Urinary bladder (tissue), 4 donors: ENCODE results near the gene TIMM21. TPM values are rescaled to one million over a fixed set of nuclear protein-coding genes. Genes with fewer than 3 reads are reported as not detected.
A peak's percentile ranks its signal among the peaks of the same experiment; 100 is the strongest.

Experiments used
- DNase-seq: peaks from one replicate; pipeline ENCODE4 v3.0.0-alpha.2; 2015; ENCODE audit errors: extremely low spot score
- H3K27ac ChIP-seq: one replicate; pipeline ENCODE4 v1.5.1; 2013; ENCODE audit warnings: low read depth, mild to moderate bottlenecking, moderate library complexity
- H3K36me3 ChIP-seq: one replicate; pipeline ENCODE4 v1.6.1; 2013; ENCODE audit warnings: mild to moderate bottlenecking, moderate library complexity; ENCODE audit not compliant: insufficient read depth
- H3K4me1 ChIP-seq: one replicate; pipeline ENCODE4 v1.6.1; 2013; ENCODE audit warnings: mild to moderate bottlenecking, moderate library complexity; ENCODE audit not compliant: insufficient read depth
- H3K4me3 ChIP-seq: one replicate; pipeline ENCODE4 v1.5.1; 2013; ENCODE audit warnings: low read depth, low read length
- WGBS: extraction: QIAGEN DNeasy Blood & Tissue Kit; methylation state at CpG from one replicate; pipeline ENCODE4 v1.1.7; 2013; 5-methylcytosine and 5-hydroxymethylcytosine counted together
- polyA plus RNA-seq: library from polyadenylated mRNA; stranded (reverse); fragments of 200-250 nt; gene quantifications from one replicate; pipeline ENCODE4 v1.2.3, GENCODE V29; 2013
- total RNA-seq: library from RNA; depleted of rRNA; stranded (reverse); fragments of >200 nt; gene quantifications from one replicate; pipeline ENCODE4 v1.2.3, GENCODE V29; 2014
- donor health status: healthy with polysubstance abuse.
- donor health status: healthy.

Gene TIMM21, protein sequence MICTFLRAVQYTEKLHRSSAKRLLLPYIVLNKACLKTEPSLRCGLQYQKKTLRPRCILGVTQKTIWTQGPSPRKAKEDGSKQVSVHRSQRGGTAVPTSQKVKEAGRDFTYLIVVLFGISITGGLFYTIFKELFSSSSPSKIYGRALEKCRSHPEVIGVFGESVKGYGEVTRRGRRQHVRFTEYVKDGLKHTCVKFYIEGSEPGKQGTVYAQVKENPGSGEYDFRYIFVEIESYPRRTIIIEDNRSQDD
- total RNA-seq (26.7 TPM), polyA plus RNA-seq (37.0 TPM)

DNA sequence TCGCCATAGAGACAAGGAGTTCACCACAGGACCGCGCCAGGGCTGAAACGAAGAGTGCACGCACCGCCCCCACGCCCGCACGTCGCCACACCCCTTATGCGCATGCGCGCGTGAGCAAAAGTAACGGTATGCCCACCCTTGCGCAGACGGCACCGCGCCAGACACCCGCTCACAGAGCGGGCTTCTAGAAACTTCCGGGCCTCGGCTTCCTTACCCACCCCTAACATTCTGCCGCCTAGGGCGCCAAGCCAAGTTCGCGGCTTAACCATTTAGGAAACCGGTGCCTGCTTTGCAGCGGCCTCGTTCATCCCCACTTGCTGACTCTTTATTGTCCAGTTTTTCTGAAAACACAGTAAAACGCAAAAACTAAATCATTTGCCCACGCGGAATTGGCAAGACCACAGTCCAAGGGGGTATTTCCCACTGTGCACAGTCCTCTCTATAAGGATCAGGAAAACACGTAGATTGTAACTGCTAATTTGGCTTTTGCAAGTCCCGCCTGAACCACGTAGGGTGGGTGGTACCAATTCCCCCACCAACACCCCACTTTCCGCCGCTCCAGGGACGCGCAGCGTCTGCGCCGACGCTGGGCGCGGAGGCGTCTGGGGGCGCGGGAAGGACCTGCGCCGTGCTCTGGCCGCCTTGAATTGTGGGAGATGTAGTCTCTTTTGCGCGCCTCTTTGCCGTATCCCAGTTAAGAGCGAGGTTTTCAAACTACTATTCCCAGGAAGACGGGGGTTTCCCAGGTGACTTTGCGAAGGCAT is at the start of gene TIMM21, which contains the start of gene FBXO15:
Gene TIMM21 (plus strand): TSS at position 745 of the 764 bp plus-strand sequence. CDS start 286 bp downstream, outside the sequence.
Gene FBXO15 (minus strand): TSS at position 56 of the 764 bp plus-strand sequence. CDS start 49 bp downstream, at position 7.
- Histone ChIP-seq H3K4me3 (peak within 1 kb of the TSS; percentile 61), H3K36me3 (no peaks in the 10 kb centered on the region), H3K27ac (peak within 1 kb of the TSS; percentile 65), H3K4me1 (no peaks in the 10 kb centered on the region)
- WGBS = under 1% methylated on average over 58 of the region's 58 CpGs
- DNase-seq = peak; percentile 92

DNA sequence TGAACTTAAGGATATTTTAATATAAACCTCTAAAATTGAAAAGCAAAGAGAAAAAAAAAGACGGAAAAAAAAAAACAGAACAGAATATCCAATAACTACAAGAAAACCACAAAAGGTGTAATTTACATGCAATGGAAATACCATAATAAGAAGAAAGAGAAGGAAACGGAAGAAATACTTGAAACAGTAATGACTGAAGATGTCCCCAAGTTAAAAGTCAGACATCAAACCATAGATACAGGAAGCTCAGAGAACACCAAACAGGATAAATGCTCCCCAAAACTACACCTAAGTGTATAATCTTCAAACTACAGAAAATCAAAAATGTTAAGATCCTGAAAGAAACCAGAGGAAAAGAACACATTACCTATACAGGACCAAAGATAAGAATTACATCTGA is 39.9 kb upstream of the TIMM21 start:
- Histone ChIP-seq H3K27ac (no peak overlapping the region), H3K4me1 (no peaks in the 10 kb centered on the region), H3K4me3 (no peak overlapping the region), H3K36me3 (no peaks in the 10 kb centered on the region)
- WGBS = 90% methylated on average over 2 of the region's 2 CpGs
- no peak for DNase-seq

DNA sequence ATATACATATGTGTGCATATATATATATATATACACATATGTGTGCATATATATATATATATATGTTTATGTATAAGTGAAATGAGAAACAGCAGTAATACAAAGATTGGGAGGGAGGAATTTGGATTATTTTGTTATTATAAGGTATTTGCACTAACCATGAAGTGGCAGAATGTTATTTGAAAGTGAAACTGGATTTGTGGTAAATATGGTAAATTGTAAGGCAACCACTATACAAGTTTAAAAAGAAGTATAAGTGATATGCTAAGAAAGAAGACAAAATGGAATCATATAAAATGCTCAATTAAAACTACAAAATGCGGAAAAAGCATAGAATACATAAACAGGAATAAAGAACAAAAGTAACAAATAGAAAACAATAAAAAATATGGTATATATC is 38.2 kb upstream of the TIMM21 start:
- 99% methylated on average over 1 of the region's 1 CpG for WGBS
- no peak overlapping the region for H3K4me3 ChIP-seq
- no peak for DNase-seq
- H3K36me3 ChIP-seq = no peaks in the 10 kb centered on the region
- H3K27ac ChIP-seq = no peak overlapping the region
- no peaks in the 10 kb centered on the region for H3K4me1 ChIP-seq

DNA sequence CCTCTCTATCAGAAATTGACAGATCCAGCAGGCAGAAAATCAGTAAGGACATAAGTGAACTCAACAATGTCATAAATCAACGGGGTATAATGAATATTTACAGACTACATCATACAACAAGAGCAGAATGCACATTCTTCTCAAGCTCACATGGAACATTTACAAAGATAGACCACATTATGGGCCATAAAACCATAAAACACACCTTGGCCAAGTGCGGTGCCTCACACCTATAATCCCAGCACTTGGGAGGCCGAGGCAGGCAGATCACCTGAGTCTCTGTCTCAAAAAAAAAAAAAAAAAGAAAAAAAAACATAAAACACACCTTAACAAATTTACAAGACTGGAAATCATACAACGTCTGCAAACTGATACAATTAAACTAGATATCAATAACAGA is 37.3 kb upstream of the TIMM21 start:
- WGBS = 78% methylated on average over 4 of the region's 4 CpGs
- no peaks in the 10 kb centered on the region for H3K4me1 ChIP-seq
- no peak for DNase-seq

DNA sequence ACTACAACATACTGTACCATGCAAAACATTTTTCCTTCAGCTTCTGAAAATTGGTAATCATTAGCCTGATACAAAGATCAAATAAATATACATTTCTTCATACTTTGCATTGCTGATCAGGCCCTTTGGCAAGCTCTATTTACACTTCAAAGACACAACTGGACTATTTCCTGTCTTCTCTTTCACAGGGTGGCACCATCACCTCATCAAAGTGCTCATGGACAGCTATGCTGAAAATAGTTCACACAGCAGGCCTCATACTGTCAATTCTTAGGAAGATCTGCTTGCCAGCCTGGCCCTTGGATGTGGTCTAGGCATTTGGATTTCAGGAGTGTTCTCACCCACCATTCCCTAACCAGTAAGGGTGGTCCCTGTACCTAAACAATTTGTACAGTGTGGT is 34.6 kb upstream of the TIMM21 start:
- H3K36me3 ChIP-seq = no peaks in the 10 kb centered on the region
- H3K4me3 ChIP-seq = no peak overlapping the region
- DNase-seq = no peak
- no peak overlapping the region for H3K27ac ChIP-seq
- H3K4me1 ChIP-seq = no peaks in the 10 kb centered on the region

More for the DNA sequence above, 37.3 kb upstream of the TIMM21 start:
- no peak overlapping the region for H3K27ac ChIP-seq
- H3K4me3 ChIP-seq = no peak overlapping the region
- no peaks in the 10 kb centered on the region for H3K36me3 ChIP-seq

DNA sequence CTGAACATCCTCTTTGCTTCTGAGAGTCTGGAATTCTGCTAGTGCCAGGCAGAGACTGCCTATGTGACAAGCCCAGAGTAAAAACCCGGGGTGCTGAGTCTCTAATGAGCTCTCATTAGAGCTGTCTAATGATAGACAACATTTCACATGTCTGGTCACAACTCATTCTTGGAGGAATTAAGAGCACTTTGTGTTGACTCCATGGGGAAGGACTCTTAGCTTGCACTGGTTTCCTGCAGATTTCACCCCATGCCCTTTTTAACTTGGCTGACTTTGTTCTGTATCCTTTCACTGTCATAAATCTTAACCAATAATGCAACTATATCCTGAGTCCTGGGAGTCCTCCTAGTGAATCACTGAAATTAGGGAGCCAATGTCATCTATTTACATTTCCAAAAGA is 34.2 kb upstream of the TIMM21 start:
- no peak for DNase-seq
- Histone ChIP-seq H3K4me1 (no peaks in the 10 kb centered on the region), H3K4me3 (no peak overlapping the region), H3K36me3 (no peaks in the 10 kb centered on the region), H3K27ac (no peak overlapping the region)
- WGBS = 50% methylated on average over 1 of the region's 1 CpG

DNA sequence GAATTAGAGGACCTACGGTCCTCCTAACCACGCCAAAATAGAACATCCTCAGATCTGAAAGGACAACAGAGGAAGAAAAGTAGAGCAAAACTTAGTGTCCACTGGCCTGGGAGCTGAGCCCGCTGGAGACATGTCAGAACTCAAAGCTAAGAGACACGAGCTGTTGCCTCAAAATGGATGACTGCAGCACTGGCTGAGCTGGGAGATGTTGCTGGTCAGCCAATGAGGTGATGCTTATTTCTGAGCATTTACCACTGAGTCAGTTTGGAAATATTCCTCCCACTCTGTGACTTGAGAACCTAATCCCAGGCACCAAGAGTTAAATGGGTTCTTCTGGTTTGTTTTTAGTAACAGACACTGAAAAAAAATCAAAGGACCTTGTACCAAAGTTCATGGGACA is 33.3 kb upstream of the TIMM21 start:
- H3K4me1 ChIP-seq = no peaks in the 10 kb centered on the region
- H3K27ac ChIP-seq = no peak overlapping the region
- 65% methylated on average over 4 of the region's 4 CpGs for WGBS
- H3K4me3 ChIP-seq = no peak overlapping the region
- no peak for DNase-seq
- no peaks in the 10 kb centered on the region for H3K36me3 ChIP-seq

DNA sequence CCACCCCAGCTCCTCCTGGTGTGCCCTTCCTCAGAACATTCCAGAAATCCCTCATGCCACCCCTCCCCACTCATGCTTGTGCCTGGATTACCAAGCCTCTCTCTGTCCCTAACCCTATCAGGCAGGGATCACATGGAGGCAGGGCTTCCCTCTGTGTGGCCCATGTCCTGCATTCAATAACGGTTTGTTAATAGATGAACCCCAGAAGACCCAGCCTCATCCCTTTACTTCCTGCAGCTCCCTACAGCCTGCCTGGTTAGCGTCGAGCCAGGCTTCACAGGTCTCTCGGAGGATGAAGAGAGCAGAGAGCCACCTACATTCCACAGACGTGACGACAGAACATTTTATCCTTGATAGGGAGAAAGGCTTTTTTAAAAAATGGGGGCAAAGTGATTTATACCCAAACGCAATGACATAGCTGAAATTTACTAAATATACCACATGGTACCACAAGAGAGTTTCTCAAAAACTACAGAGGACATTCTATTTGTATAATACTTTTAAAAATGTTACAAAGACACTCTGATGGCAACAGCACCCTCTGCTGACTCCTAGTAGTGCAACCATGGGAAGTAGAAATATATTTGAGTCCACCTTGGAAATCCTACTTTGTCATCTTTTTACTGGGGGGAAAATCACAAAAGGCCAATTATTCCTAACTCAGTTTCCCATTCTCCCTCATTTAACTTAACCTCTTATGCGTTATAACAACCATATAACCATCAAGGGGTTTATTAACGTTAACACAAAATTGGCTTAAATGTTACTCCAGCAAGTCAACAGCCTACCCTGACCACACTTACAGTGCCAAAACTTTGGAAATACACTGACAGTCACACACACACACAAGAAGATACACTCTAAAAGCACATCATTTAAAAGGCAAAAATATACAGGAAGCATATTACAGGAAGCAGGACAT is 31.4 kb upstream of the TIMM21 start:
- 23% methylated on average over 9 of the region's 9 CpGs for WGBS
- H3K4me3 ChIP-seq = no peak overlapping the region
- DNase-seq = no peak
- no peak overlapping the region for H3K27ac ChIP-seq
- no peaks in the 10 kb centered on the region for H3K4me1 ChIP-seq
- H3K36me3 ChIP-seq = no peaks in the 10 kb centered on the region

DNA sequence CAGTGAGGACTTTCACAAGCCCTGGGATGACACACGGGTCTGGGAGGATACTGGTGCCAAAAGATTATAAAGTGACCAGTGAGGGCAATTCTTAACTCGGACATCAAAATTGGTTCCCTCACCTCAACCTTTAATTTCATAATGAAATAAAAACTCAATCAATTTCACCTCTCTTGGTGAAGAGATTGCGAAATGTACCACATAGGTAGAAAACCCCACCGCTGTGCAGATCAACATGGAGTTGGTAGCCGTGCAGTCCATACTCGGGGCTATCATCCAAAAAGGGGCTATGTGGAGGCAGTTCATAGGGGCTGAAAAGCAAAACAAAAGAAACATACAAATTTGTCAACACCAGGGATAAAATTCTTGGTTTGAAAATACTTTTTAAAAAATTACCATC is 25.1 kb upstream of the TIMM21 start:
- Histone ChIP-seq H3K4me1 (no peaks in the 10 kb centered on the region), H3K36me3 (no peaks in the 10 kb centered on the region), H3K4me3 (no peak overlapping the region), H3K27ac (no peak overlapping the region)
- DNase-seq = no peak
- WGBS = 92% methylated on average over 6 of the region's 6 CpGs

DNA sequence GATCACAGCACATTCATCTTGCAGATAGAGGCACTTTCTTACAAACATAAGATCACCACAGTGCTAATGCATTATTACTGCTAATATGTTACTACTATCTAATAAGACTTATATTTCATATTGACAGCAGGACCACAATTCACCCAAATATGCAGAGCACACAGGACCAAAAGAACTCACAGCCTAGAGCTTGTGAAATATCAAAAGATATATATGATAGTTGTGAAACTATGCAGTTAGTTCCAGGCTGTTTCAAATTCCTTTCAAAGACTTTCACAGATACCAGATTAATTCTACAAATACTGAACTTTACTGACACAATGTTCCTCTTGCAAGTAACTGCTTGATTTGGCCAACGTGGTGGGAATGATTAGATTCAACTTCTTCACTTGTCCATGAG is 23.7 kb upstream of the TIMM21 start:
- H3K36me3 ChIP-seq = no peaks in the 10 kb centered on the region
- H3K4me3 ChIP-seq = no peak overlapping the region
- no peaks in the 10 kb centered on the region for H3K4me1 ChIP-seq
- no peak for DNase-seq
- no peak overlapping the region for H3K27ac ChIP-seq
- 77% methylated on average over 1 of the region's 1 CpG for WGBS

DNA sequence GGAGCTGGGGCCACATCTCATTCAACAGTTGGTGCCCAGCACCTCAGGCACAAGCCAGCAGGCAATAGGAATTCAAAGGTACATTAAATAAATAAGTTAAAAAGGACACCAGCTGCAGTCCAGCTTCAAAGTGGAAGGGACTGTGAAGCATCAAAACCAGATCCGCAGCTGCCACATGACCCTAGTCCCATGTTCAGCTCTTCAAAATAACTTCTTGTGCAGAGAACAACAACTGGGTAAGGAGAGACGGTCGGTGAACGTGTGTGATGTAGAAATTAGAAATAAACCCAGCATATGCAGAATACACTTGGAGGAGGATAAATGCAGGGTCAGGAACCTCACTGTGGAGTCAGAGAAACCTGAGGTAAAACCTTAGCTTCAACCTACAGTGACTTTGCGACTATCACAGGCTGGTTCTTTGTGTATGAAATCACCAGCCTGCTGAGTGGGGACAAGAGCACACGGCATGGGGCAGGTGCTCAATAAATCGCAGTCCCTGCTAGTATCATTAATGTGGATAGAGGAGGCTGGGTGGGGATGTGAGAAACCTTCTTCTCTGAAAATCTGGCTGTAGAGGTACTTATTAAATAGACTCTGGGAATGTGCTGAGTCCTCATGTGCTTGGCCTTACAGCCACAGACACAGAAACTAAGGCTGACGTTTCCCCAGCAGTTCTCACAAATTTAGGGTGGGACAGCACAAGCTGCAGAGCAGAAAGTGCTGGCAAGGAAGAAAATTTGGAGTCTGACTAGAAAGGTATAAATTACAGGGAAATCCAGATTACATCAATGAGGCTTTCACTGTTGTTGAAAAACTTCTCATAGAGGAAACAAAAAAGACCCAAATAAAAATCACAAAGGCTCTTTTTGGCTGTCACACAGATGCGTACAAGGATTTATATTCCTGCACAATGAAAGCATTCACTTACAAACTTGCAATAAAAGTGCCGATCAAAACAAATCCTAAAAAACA is 21.4 kb upstream of the TIMM21 start:
- H3K27ac ChIP-seq = no peak overlapping the region
- WGBS = 49% methylated on average over 10 of the region's 10 CpGs
- H3K4me3 ChIP-seq = no peak overlapping the region
- no peaks in the 10 kb centered on the region for H3K36me3 ChIP-seq
- DNase-seq = no peak
- H3K4me1 ChIP-seq = no peaks in the 10 kb centered on the region

DNA sequence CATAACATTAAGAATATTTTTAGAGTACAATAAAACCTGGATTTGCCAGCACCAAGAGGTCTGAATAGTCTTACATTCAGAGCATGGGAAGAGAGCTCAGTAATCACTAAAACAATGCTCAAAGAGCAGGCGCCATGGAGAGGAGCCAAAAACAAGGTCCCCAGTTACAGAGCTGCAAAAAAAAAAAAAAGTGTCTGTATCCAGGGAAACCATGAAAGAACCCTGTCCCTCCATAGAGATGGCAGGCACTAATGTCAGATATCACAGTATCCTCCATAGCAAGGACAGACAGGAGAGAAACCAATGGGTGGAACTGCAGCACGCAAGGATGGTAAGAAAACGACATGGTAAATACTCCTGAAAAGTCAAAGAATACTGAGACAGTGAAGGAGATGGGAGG is 20.2 kb upstream of the TIMM21 start:
- WGBS = 69% methylated on average over 3 of the region's 3 CpGs
- Histone ChIP-seq H3K27ac (no peak overlapping the region), H3K36me3 (no peaks in the 10 kb centered on the region), H3K4me1 (no peaks in the 10 kb centered on the region), H3K4me3 (no peak overlapping the region)
- no peak for DNase-seq

DNA sequence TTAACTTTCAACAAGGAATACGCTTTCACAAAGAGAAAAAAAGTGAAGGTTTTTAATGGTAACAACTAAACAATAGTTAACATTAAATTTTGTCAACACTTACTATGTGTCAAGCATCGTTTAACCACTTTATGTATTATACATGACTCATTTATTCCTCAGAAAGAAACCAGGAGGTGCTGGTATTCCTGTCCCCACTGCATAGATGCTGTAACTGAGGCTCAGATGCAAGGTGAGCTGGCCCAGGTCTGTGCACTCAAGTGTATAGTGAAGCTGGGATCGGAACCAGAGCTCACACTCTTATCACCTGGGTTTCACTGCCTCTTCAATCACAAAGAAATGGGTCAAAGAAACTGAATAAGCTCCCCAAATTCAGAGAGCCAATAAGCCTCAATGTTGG is 17.2 kb upstream of the TIMM21 start:
- no peaks in the 10 kb centered on the region for H3K36me3 ChIP-seq
- WGBS = 87% methylated on average over 3 of the region's 3 CpGs
- H3K4me3 ChIP-seq = no peak overlapping the region
- H3K27ac ChIP-seq = no peak overlapping the region
- H3K4me1 ChIP-seq = no peaks in the 10 kb centered on the region
- no peak for DNase-seq
